Spinal cord (tissue), 10 donors: ENCODE results near the gene USHBP1. TPM values are rescaled to one million over a fixed set of nuclear protein-coding genes. Genes with fewer than 3 reads are reported as not detected.

Experiments used
- DNase-seq, 6 donors: peaks; one replicate each; pipeline versions ENCODE4 v3.0.0 to v3.0.0-alpha.2; 2013 to 2015; ENCODE audit warnings: low spot score in 6 of 6, low read depth in 4 of 6
- H3K27ac ChIP-seq: one replicate; pipeline ENCODE4 v1.5.1; 2013; ENCODE audit warnings: low read depth, low read length, control low read depth
- H3K27me3 ChIP-seq: one replicate; pipeline ENCODE4 v1.6.1; 2013; ENCODE audit warnings: low read length; ENCODE audit not compliant: control insufficient read depth, insufficient read depth
- H3K36me3 ChIP-seq: one replicate; pipeline ENCODE4 v1.6.1; 2013; ENCODE audit warnings: low read length; ENCODE audit not compliant: control insufficient read depth, insufficient read depth
- H3K4me1 ChIP-seq: one replicate; pipeline ENCODE4 v1.6.1; 2013; ENCODE audit warnings: low read length; ENCODE audit not compliant: control insufficient read depth, insufficient read depth
- H3K4me3 ChIP-seq: one replicate; pipeline ENCODE4 v1.5.1; 2013; ENCODE audit warnings: low read depth, low read length, control low read depth
- H3K9me3 ChIP-seq: one replicate; pipeline ENCODE4 v1.6.1; 2013; ENCODE audit warnings: low read length; ENCODE audit not compliant: control insufficient read depth, insufficient read depth
- WGBS: methylation state at CpG from one replicate; pipeline ENCODE4 v1.1.5; 2013; ENCODE audit warnings: missing lambda C conversion rate; ENCODE audit not compliant: insufficient coverage; 5-methylcytosine and 5-hydroxymethylcytosine counted together
- polyA plus RNA-seq, 2 donors: library from polyadenylated mRNA; unstranded; fragments of 120-200 nt; gene quantifications; one replicate each; pipeline ENCODE4 v1.2.1, GENCODE V29; 2013; ENCODE audit not compliant: insufficient read length in 2 of 2
- total RNA-seq, 2 donors: library from RNA; depleted of rRNA in 1 of 2; stranded (reverse); fragments of 120-200 nt in 1 of 2; fragments of >200 nt in 1 of 2; gene quantifications; one replicate each; pipeline versions ENCODE4 v1.2.3 to v1.2.4, GENCODE V29; 2013 to 2014
- donor health status: healthy.

USHBP1 gene
- total and polyA plus RNA-seq, 4 donors: 2.1 to 5.5 (median 4.2) TPM

DNA sequence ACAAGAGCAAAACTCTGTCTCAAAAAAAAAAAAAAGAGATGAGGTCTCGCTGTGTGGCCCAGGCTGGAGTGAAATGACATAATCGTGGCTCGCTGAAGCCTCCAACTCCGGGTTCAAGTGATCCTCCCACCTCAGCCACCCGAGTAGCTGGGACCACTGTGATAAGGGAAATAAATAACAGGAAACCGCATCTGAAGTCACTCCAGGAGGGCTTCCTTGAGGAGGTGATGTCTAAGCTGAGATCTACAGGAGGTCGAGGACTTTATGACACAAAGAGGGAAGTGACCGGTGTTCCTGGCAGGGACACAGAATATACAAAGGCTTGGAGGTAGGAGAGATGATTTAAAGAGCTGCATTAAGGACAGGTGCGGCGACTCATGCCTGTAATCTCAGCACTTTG, 9.9 kb downstream of the USHBP1 start:
- H3K4me3 ChIP-seq: no peak overlapping the region
- H3K9me3 ChIP-seq: no peaks in the 10 kb centered on the region
- no peaks in the 10 kb centered on the region for H3K4me1 ChIP-seq
- no peaks in the 10 kb centered on the region for H3K36me3 ChIP-seq
- H3K27ac ChIP-seq: no peak overlapping the region
- H3K27me3 ChIP-seq: no peaks in the 10 kb centered on the region
- DNase-seq: no peak
- 82% methylated on average over 5 of the region's 10 CpGs for WGBS

DNA sequence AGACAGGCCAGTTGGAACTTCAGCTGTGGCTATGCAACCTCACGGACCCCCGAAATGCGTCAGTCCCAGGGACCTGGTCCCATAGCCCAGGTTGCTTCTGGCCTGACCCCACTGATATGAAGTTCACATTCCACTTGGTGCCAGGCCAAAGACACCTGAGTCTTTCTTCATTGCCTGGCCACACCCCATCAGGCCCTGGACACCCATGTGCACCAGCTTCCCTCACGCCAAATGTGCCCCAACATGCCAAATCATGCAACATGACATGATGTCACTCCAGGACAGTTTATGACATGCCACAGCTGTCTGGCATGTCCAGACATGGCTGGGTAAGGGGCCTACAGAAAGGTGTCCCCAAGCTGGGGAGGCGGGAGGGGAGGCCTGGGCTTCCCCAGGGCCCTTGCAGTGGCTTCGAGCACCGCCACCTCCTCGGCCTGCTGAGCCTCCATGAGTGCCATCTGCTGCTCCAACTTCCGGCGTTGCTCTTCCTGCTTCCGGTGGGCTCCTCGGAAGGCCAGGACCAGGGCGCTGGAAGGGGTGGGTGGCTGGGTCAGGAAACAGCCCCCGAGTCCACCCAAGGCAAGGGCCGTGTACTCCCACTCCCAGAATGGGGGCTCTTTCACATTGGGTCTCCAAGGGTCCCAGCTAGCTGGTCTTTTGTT, 14.5 kb downstream of the USHBP1 start:
- H3K4me3 ChIP-seq: no peak overlapping the region
- DNase-seq: no peak
- 86% methylated on average over 12 of the region's 15 CpGs for WGBS
- no peak overlapping the region for H3K27ac ChIP-seq
- no peaks in the 10 kb centered on the region for H3K9me3 ChIP-seq
- H3K27me3 ChIP-seq: no peaks in the 10 kb centered on the region
- H3K4me1 ChIP-seq: peaks cover 25% of the 10 kb centered on the region
- no peaks in the 10 kb centered on the region for H3K36me3 ChIP-seq

DNA sequence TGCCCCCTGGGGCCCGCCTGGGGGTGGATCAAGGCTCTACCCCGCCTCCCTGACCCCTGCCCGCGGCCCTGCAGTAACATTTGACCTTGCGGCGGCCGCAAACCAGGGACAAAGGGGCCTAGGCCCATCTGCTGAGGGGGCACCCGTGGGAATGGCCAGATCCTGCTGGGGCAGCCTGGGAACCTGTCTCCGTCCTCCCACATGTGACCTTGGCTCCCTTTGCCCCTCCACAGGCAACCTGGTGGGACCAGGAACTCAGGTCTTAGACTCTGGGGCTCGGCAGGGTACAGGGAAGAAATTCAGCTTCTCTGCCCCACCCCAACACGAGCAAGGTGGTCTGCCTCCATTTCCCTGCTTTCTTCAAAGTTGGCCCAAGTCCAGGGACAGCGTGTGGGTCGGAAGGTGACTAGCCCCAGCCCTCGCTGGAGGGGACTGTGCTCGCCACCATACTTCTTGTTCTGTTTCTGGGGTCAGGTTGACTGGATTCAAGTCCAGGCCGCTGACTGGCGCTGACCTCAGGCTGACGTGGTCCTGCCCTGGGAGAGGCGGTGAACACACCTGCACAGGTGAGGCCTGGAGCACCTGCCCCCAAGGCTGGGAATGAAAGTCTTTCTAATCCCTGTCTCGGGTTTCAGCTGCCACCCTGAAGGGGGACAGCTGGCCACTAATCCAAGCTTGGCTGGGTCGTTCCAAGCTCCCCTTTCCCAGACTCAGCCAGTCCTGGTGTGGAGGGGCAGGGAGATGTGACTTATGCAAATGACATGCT, 16.4 kb downstream of the USHBP1 start:
- no peak for DNase-seq
- Histone ChIP-seq H3K9me3 (no peaks in the 10 kb centered on the region), H3K36me3 (no peaks in the 10 kb centered on the region), H3K4me1 (peaks cover 42% of the 10 kb centered on the region), H3K27me3 (no peaks in the 10 kb centered on the region), H3K4me3 (no peak overlapping the region), H3K27ac (no peak overlapping the region)
- 52% methylated on average over 20 of the region's 21 CpGs for WGBS

DNA sequence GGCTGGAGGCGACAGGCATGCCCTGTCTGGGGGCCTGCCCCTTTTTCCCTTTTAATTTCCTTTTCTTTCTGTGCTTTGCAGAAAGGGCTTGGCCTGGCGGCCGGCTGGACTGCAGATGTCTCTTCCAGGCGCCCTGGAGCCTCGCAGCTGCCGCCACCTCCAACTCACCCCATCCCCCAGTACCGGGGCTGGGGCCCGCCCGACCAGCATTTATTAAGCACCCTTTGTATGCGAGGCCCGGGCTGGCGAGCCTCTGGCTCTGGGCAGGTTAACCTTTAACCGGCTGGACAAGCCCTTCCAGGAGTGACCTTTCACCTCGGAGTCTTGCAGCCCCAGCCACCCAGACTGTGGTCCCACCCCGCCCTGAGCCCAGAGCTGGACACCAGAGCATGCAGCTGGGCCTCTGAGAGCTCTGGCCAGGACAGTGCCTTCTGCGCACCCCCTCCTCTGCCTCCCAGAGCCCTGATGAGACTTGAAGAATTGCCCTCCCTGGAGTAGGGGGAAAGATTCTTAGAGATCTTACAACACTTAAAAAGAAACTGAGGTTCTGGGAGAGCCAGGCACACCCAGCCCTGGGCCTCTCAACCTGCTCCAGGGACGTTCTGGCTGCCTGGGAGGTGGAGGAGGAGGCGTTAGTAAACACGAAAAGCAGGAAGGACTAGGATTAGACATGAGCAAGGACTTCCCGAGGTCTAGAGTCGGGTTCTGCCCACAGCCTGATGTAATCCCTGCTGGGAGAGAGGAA, 17.7 kb downstream of the USHBP1 start:
- WGBS: 14% methylated on average over 20 of the region's 21 CpGs
- Histone ChIP-seq H3K27me3 (no peaks in the 10 kb centered on the region), H3K4me3 (peak overlapping the region; percentile 62), H3K27ac (peak overlapping the region; percentile 86), H3K9me3 (no peaks in the 10 kb centered on the region), H3K4me1 (peaks cover 52% of the 10 kb centered on the region), H3K36me3 (peaks cover 5% of the 10 kb centered on the region)
- no peak for DNase-seq

DNA sequence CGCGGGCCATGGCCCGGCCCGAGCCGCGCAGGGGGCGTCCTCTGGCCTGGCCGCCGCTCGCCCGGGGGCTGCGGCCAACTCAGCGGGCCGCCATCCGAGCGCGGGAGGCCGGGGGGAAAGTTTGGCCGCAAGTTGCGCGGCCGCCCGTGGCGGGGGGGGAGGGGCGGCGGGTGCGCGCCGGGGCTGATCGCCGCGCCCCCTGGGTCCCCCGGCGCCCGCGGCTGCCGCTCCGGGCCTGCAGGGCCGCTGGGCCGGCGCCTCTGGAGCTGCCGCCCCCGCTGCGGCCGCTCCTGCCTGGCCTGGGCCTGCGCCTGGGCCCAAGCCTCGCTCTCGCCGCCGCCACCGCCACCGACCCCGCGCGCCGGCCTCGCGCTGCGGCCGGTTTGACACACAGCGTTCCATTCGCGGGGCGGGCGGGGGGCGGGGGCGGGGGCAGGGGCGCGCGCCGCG, 19.0 kb downstream of the USHBP1 start, which contains the start of gene NR2F6:
Gene NR2F6 (minus strand): TSS at position 385 of the 450 bp plus-strand sequence. CDS start 699 bp downstream, outside the sequence.
- WGBS: under 1% methylated on average over 50 of the region's 72 CpGs
- peaks cover 52% of the 10 kb centered on the region for H3K4me1 ChIP-seq
- no peaks in the 10 kb centered on the region for H3K9me3 ChIP-seq

DNA sequence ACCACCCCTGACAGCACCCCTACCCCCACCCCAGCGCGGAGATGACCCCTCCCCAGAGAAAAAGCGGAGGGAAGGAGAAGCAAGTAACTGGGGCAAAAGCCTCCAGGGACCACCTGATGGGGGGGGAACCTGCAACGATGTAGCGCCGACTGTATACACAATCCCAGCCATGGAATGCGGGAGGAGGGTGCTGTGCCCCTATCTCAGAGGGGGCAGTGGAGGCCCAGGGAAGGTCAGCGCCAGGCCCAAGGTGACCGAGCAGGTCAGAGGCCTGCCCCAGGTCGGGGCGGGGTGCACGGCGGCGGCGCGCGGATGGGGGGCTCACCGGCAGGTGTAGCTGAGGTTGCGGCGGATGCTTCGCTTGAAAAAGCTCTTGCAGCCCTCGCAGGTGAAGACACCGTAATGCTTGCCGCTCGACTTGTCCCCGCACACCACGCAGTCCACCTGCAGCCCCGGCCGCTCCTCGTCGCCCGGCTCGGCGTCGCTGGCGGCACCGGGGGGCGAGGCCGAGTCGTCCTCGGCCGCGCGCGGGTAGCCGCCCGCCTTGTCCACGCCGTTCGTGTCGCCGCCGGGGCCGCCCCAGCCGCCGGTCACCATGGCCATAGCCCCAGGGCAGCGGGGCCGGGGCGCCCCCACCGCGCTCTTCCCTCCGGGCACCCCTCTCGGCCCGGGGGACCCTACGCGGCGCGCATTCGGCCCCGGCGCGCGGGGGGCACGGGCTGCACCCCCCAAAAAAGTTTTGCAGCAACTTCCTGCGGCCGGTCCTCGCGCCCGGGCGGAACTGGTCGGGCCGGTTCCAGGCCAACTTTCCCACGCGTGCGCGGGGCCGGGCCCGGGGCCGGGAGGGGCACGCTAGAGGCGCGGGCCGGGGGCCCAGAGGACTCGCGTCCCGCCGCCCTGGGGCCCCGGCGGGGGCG, 19.7 kb downstream of the USHBP1 start:
- Histone ChIP-seq H3K36me3 (peaks cover 14% of the 10 kb centered on the region), H3K27me3 (no peaks in the 10 kb centered on the region), H3K9me3 (no peaks in the 10 kb centered on the region), H3K4me1 (peaks cover 52% of the 10 kb centered on the region), H3K4me3 (peak overlapping the region; percentile 43), H3K27ac (peak overlapping the region; percentile 36)
- under 1% methylated on average over 99 of the region's 100 CpGs for WGBS
- peak in 1 of 6 donors; percentile 40 for DNase-seq

More for the DNA sequence above, 19.0 kb downstream of the USHBP1 start, which contains the start of gene NR2F6:
- no peaks in the 10 kb centered on the region for H3K27me3 ChIP-seq
- peak within 1 kb of the TSS; percentile 86 for H3K27ac ChIP-seq
- H3K4me3 ChIP-seq: peak within 1 kb of the TSS; percentile 62
- peaks cover 8% of the 10 kb centered on the region for H3K36me3 ChIP-seq
- no peak for DNase-seq

DNA sequence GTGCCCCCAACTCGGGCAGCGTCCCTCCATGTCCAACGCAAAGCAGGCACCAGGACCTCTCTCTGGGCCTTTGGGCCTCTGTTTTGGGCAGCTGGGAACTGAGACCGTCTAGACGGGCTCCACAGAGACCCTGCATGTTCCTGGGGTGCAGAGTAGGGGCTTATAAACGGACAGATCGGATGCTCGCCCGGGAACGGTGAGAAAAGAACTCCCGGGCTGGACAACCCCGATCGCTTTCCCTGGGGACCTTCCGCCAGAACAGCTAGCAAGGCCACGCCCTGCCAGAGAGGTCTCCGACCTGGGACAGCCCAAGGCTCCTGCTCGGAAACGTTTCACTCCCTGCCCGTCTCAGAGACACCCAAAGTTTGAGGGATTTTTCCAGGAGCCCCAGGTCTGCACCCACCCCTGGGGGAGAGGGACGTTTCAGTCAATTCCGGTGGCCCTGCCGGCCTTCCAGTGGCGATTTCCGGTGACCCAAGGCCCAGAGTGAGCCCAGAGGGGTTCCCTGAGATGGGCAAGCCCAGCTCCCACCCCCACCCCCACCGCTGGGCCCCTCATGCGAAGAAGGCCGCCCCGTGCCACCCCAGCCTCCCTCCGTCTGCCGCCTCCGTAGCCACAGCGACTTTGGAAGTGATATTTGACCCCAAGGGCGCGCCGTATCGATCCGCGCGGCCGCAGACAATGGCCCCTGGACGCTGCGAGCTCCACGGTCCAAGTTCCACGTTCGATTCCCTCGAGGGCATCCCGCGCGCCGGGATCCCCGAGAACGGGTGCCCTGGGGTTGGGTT, 20.5 kb downstream of the USHBP1 start:
- no peaks in the 10 kb centered on the region for H3K27me3 ChIP-seq
- no peaks in the 10 kb centered on the region for H3K9me3 ChIP-seq
- H3K4me1 ChIP-seq: peaks cover 52% of the 10 kb centered on the region
- no peak for DNase-seq
- peak overlapping the region; percentile 36 for H3K27ac ChIP-seq
- 7% methylated on average over 51 of the region's 52 CpGs for WGBS
- H3K36me3 ChIP-seq: peaks cover 16% of the 10 kb centered on the region
- peak overlapping the region; percentile 43 for H3K4me3 ChIP-seq

DNA sequence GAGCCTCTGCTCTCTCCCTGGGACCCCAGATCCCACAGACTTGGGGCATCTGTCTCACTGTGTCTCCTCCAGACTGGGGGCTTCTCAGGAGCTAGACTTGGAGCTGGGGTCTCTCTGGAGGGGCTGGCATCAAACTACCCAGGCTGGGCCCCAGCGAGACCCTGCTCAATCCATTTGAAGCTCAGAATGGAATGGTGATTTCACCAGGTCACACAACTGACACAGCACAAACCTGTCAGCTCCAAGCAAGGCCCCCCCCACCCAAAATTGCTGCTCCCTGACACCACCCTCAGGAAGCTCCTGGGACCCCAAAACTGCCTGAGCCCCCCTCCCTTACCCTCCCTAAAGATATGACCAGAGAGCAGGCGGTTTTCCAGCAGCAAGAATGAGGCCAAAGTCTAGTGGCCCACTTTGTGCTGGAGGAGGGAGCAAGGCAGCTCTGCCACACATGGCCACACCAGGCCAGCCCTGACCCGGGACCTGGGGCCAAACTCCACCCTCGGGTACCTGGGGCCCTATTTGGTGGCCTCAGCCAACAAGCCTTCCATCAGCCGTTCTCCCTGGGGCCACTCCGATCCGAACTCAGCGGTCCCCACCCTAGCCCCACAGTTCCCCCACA, 21.2 kb downstream of the USHBP1 start:
- no peak for DNase-seq
- Histone ChIP-seq H3K4me1 (peaks cover 50% of the 10 kb centered on the region), H3K4me3 (peak overlapping the region; percentile 43), H3K36me3 (peaks cover 21% of the 10 kb centered on the region), H3K9me3 (no peaks in the 10 kb centered on the region), H3K27ac (no peak overlapping the region), H3K27me3 (no peaks in the 10 kb centered on the region)
- WGBS: 37% methylated on average over 8 of the region's 8 CpGs
